HepG2 (cell line): ENCODE measurements around the gene SNX9. TPM values are rescaled to one million over a fixed set of nuclear protein-coding genes. Genes with fewer than 3 reads are reported as not detected.

Experiments used
- ARID2 ChIP-seq: sonication (generic); formaldehyde crosslinking; IDR thresholded peaks from 2 replicates; pipeline ENCODE4 v1.8.1; 2022; ENCODE audit warnings: mild to moderate bottlenecking, missing genetic modification reagents, borderline replicate concordance
- ARNT ChIP-seq: fragments of 450-650 bp; IDR thresholded peaks from 2 replicates; pipeline ENCODE4 v1.6.1; 2017
- ESRRA ChIP-seq: sonication (generic); formaldehyde crosslinking; IDR thresholded peaks from 2 replicates; pipeline ENCODE4 v1.5.1; 2020; ENCODE audit warnings: mild to moderate bottlenecking, low read depth, missing genetic modification reagents
- GTF3A ChIP-seq: sonication (generic); formaldehyde crosslinking; conservative IDR thresholded peaks from 2 replicates; pipeline ENCODE4 v1.4.0; 2020; ENCODE audit warnings: mild to moderate bottlenecking, missing genetic modification reagents
- IRX3 ChIP-seq: sonication (generic); formaldehyde crosslinking; IDR thresholded peaks from 2 replicates; pipeline ENCODE4 v1.8.1; 2023; ENCODE audit warnings: mild to moderate bottlenecking, low read depth, missing genetic modification reagents, borderline replicate concordance
- NFYB ChIP-seq: sonication (generic); formaldehyde crosslinking; IDR thresholded peaks from 2 replicates; pipeline ENCODE4 v1.4.0; 2020; ENCODE audit warnings: missing genetic modification reagents
- NR2F6 ChIP-seq, 2 experiments: IDR thresholded peaks; 2 replicates each; pipeline ENCODE4 v1.6.1; 2016; ENCODE audit warnings: antibody characterized with exemption in 1 of 2, mild to moderate bottlenecking in 1 of 2
- NR3C1 ChIP-seq: sonication (generic); formaldehyde crosslinking; IDR thresholded peaks from 2 replicates; pipeline ENCODE4 v1.4.0; 2020; ENCODE audit warnings: missing genetic modification reagents
- SPEN ChIP-seq: sonication (generic); formaldehyde crosslinking; IDR thresholded peaks from 2 replicates; pipeline ENCODE4 v1.5.1; 2020; ENCODE audit warnings: low read depth, mild to moderate bottlenecking, missing genetic modification reagents
- ZFP36L2 ChIP-seq: sonication (generic); formaldehyde crosslinking; IDR thresholded peaks from 2 replicates; pipeline ENCODE4 v1.4.0; 2020; ENCODE audit warnings: missing genetic modification reagents
- ZNF234 ChIP-seq: sonication (generic); formaldehyde crosslinking; conservative IDR thresholded peaks from 2 replicates; pipeline ENCODE4 v1.5.1; 2020; ENCODE audit warnings: mild to moderate bottlenecking, missing genetic modification reagents
- ZNF264 ChIP-seq: sonication (generic); formaldehyde crosslinking; IDR thresholded peaks from 2 replicates; pipeline ENCODE4 v1.4.0; 2020; ENCODE audit warnings: missing genetic modification reagents
- ZNF614 ChIP-seq: IDR thresholded peaks from 2 replicates; pipeline ENCODE4 v1.6.1; 2018; ENCODE audit warnings: missing biosample characterization, missing genetic modification reagents, inconsistent platforms, borderline replicate concordance
- ZNF781 ChIP-seq: sonication (generic); formaldehyde crosslinking; IDR thresholded peaks from 2 replicates; pipeline ENCODE4 v1.5.1; 2020; ENCODE audit warnings: borderline replicate concordance, mild to moderate bottlenecking, missing genetic modification reagents; ENCODE audit errors: not compliant biosample characterization
- ZNF878 ChIP-seq: sonication (generic); formaldehyde crosslinking; IDR thresholded peaks from 2 replicates; pipeline ENCODE4 v1.8.1; 2023; ENCODE audit warnings: mild to moderate bottlenecking, missing genetic modification reagents, moderate library complexity
- polyA plus RNA-seq, 8 experiments: library from polyadenylated mRNA; depleted of rRNA in 3 of 8; stranded (reverse) in 7 of 8; unstranded in 1 of 8; fragments of >200 nt; fragmentation: Illumina TruSeq in 4 of 8; extraction: Trizol in 4 of 8; gene quantifications; 2 replicates each; pipeline versions ENCODE4 v1.2.1 to v1.2.3, GENCODE V29; 2011 to 2016; ENCODE audit warnings: low read depth in 4 of 8, missing spikeins in 1 of 8, mixed read lengths in 1 of 8; ENCODE audit not compliant: insufficient read depth in 1 of 8
- total RNA-seq, 5 experiments: library from RNA; depleted of rRNA; stranded (reverse); fragments of >200 nt; fragmentation: Illumina TruSeq; extraction: Trizol; gene quantifications; 2 replicates each; pipeline ENCODE4 v1.2.3, GENCODE V29; 2016; ENCODE audit warnings: low read depth in 1 of 5
- TF ChIP-seq, protein P1 (sequence below), 2 experiments: sonication (generic) in 1 of 2; formaldehyde crosslinking in 1 of 2; IDR thresholded peaks; 2 replicates each; pipeline versions ENCODE4 v1.6.1 to v1.9.0; 2014 to 2022; ENCODE audit warnings: antibody characterized with exemption in 1 of 2, borderline replicate concordance in 1 of 2, inconsistent platforms in 1 of 2, low read depth in 1 of 2, missing genetic modification reagents in 1 of 2
- TF ChIP-seq, protein P2 (sequence below): sonication (generic); formaldehyde crosslinking; IDR thresholded peaks from 2 replicates; pipeline ENCODE4 v1.4.0; 2020; ENCODE audit warnings: mild to moderate bottlenecking, missing genetic modification reagents
- TF ChIP-seq, protein P3 (sequence below): sonication (generic); formaldehyde crosslinking; IDR thresholded peaks from 2 replicates; pipeline ENCODE4 v1.8.1; 2023; ENCODE audit warnings: mild to moderate bottlenecking, missing genetic modification reagents
- TF ChIP-seq, protein P4 (sequence below): sonication (generic); formaldehyde crosslinking; IDR thresholded peaks from 2 replicates; pipeline ENCODE4 v1.5.1; 2020; ENCODE audit warnings: missing genetic modification reagents, mild to moderate bottlenecking, borderline replicate concordance

SNX9 gene
- total and polyA plus RNA-seq, 2 of the 13 experiments (the other 11 are each of a cell fraction or from before 2014, with no cell fraction given) = 21.9 to 36.0 TPM

DNA sequence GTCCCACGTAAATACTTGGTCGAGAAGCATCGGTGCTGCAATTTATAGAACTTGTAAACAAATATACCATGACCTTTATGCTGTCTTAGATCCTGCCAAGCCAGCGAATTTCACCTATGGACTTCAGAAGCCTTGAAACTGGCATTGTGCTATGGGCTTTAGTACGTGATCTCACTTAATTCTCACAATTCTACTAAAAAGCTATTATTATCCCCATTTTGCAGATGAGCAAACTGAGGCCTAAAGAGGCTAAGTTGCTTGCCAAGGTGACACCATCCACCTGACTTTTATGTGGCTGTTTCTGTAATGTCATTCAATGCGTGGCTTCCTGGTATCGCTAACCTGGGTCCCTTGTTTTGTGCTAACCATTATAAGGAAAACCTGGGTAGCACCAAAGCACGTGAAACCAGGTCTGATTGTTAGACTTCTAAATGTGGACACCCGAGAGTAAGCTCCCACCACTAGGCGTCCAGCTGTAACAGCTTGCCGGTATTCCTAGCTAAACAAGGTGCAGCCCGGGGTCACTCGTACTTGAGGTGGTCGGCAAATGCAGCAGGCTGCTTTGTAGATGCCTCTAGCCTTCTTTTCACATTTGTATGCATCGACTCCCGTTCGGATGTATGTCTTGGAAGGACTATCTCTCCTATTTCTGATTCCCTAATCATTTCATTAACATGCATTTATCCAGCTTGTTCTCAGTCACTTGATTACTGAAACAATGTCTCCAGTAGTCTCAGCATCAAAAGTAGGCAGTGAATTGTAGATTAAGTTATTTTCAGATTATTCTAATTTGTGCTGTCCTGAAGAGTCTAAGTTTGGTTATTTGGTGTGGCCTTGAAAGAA lies 159.7 kb downstream of the SNX9 start (continued):
- TF ChIP-seq, protein P1, sequence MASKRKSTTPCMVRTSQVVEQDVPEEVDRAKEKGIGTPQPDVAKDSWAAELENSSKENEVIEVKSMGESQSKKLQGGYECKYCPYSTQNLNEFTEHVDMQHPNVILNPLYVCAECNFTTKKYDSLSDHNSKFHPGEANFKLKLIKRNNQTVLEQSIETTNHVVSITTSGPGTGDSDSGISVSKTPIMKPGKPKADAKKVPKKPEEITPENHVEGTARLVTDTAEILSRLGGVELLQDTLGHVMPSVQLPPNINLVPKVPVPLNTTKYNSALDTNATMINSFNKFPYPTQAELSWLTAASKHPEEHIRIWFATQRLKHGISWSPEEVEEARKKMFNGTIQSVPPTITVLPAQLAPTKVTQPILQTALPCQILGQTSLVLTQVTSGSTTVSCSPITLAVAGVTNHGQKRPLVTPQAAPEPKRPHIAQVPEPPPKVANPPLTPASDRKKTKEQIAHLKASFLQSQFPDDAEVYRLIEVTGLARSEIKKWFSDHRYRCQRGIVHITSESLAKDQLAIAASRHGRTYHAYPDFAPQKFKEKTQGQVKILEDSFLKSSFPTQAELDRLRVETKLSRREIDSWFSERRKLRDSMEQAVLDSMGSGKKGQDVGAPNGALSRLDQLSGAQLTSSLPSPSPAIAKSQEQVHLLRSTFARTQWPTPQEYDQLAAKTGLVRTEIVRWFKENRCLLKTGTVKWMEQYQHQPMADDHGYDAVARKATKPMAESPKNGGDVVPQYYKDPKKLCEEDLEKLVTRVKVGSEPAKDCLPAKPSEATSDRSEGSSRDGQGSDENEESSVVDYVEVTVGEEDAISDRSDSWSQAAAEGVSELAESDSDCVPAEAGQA (IDR thresholded peaks at IDR 0.05; ENCODE audit: low read depth) = no peak
- TF ChIP-seq, protein P1 (CRISPR knock-in tag; IDR thresholded peaks at IDR 0.05; ENCODE audit: borderline replicate concordance) = no peak
- TF ChIP-seq SPEN (CRISPR knock-in tag) (no peak), IRX3 (CRISPR knock-in tag) (no peak), ZNF234 (no peak), ZNF781 (CRISPR knock-in tag) (peak; percentile 83), ZNF614 (CRISPR knock-in tag) (peak; percentile 80; the same call in 1 of the 2 replicates), ARID2 (CRISPR knock-in tag) (no peak; the same call in 1 of the 2 replicates), NFYB (CRISPR knock-in tag) (no peak), NR3C1 (CRISPR knock-in tag) (no peak), ARNT (no peak), ESRRA (CRISPR knock-in tag) (no peak), ZNF264 (CRISPR knock-in tag) (no peak), ZNF878 (CRISPR knock-in tag) (peak; percentile 82), NR2F6 (IDR thresholded peaks at IDR 0.05) (peak; percentile 24; the same call in 1 of the 2 replicates), NR2F6 (CRISPR knock-in tag; IDR thresholded peaks at IDR 0.05) (peak; percentile 62; the same call in 1 of the 2 replicates), GTF3A (CRISPR knock-in tag) (no peak), ZFP36L2 (CRISPR knock-in tag) (peak; percentile 24; the same call in 1 of the 2 replicates)
- TF ChIP-seq, protein P2, sequence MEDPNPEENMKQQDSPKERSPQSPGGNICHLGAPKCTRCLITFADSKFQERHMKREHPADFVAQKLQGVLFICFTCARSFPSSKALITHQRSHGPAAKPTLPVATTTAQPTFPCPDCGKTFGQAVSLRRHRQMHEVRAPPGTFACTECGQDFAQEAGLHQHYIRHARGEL (CRISPR knock-in tag) = no peak
- TF ChIP-seq, protein P3, sequence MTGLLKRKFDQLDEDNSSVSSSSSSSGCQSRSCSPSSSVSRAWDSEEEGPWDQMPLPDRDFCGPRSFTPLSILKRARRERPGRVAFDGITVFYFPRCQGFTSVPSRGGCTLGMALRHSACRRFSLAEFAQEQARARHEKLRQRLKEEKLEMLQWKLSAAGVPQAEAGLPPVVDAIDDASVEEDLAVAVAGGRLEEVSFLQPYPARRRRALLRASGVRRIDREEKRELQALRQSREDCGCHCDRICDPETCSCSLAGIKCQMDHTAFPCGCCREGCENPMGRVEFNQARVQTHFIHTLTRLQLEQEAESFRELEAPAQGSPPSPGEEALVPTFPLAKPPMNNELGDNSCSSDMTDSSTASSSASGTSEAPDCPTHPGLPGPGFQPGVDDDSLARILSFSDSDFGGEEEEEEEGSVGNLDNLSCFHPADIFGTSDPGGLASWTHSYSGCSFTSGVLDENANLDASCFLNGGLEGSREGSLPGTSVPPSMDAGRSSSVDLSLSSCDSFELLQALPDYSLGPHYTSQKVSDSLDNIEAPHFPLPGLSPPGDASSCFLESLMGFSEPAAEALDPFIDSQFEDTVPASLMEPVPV (CRISPR knock-in tag) = no peak; the same call in 1 of the 2 replicates
- TF ChIP-seq, protein P4, sequence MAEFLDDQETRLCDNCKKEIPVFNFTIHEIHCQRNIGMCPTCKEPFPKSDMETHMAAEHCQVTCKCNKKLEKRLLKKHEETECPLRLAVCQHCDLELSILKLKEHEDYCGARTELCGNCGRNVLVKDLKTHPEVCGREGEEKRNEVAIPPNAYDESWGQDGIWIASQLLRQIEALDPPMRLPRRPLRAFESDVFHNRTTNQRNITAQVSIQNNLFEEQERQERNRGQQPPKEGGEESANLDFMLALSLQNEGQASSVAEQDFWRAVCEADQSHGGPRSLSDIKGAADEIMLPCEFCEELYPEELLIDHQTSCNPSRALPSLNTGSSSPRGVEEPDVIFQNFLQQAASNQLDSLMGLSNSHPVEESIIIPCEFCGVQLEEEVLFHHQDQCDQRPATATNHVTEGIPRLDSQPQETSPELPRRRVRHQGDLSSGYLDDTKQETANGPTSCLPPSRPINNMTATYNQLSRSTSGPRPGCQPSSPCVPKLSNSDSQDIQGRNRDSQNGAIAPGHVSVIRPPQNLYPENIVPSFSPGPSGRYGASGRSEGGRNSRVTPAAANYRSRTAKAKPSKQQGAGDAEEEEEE (CRISPR knock-in tag) = no peak
